ENCODE results near the gene NCOA4.
A peak's percentile ranks its signal among the peaks of the same experiment; 100 is the strongest.

GRCh38 chr10:46079831-46080585, 49.6 kb upstream of the NCOA4 start:
- no peak for TF ChIP-seq CTCF (IDR thresholded peaks at IDR 0.05; ENCODE audit: insufficient read depth, low read length)
- TF ChIP-seq POLR2AphosphoS5 (IDR thresholded peaks at IDR 0.05; ENCODE audit: low read depth), result peak; percentile 91

Data from HL-60 (cell line).